Kidney (tissue), 14 donors: ENCODE results near the gene LPCAT3. TPM values are rescaled to one million over a fixed set of nuclear protein-coding genes. Genes with fewer than 3 reads are reported as not detected.
A peak's percentile ranks its signal among the peaks of the same experiment; 100 is the strongest.

ENCODE experiments used
- DNase-seq, 5 donors: peaks; one replicate each; pipeline ENCODE4 v3.0.0-alpha.2; 2013 to 2020
- FAIRE-seq: peaks from 2 replicates; lab custom pipeline; 2012; peaks lifted over from hg19 to GRCh38; lab: Jason Lieb, UNC
- H3K27ac ChIP-seq, 2 donors: one replicate each; pipeline ENCODE4 v1.7.0; 2013; ENCODE audit warnings: low read depth in 2 of 2, low read length in 2 of 2, inconsistent platforms in 1 of 2
- H3K27me3 ChIP-seq: one replicate; pipeline ENCODE4 v1.7.1; 2013; ENCODE audit warnings: low read length, inconsistent platforms; ENCODE audit not compliant: control insufficient read depth, insufficient read depth
- H3K36me3 ChIP-seq, 3 donors: one replicate each; pipeline versions ENCODE4 v1.7.0 to v1.7.1; 2013; ENCODE audit warnings: low read length in 3 of 3, control low read depth in 1 of 3, inconsistent platforms in 1 of 3; ENCODE audit not compliant: insufficient read depth in 3 of 3, control insufficient read depth in 2 of 3
- H3K4me1 ChIP-seq, 3 donors: one replicate each; pipeline versions ENCODE4 v1.7.0 to v1.7.1; 2013; ENCODE audit warnings: low read length in 3 of 3, inconsistent platforms in 1 of 3, low read depth in 1 of 3; ENCODE audit not compliant: control insufficient read depth in 2 of 3, insufficient read depth in 2 of 3
- H3K4me3 ChIP-seq, 3 donors: one replicate each; pipeline versions ENCODE4 v1.7.0 to v1.8.1; 2013; ENCODE audit warnings: low read length in 3 of 3, control low read depth in 1 of 3, inconsistent platforms in 1 of 3
- H3K9ac ChIP-seq, 3 donors: one replicate each; pipeline versions ENCODE4 v1.7.0 to v1.7.1; 2013; ENCODE audit warnings: low read length in 3 of 3, control low read depth in 1 of 3, inconsistent platforms in 1 of 3
- H3K9me3 ChIP-seq, 3 donors: one replicate each; pipeline versions ENCODE4 v1.7.0 to v1.7.1; 2013; ENCODE audit warnings: low read length in 3 of 3, control low read depth in 1 of 3, inconsistent platforms in 1 of 3; ENCODE audit not compliant: control insufficient read depth in 2 of 3, insufficient read depth in 1 of 3
- intact Hi-C: fragments of 100-400 bp; cut with DNase I; formaldehyde crosslinking; loops from one replicate; pipeline ENCODE4 v1.11.1; 2022
- polyA plus RNA-seq: library from polyadenylated mRNA; stranded (reverse); fragments of 350-450 nt; fragmentation: Illumina TruSeq; extraction: RNeasy Lipid Tissue Mini Kit (QIAGEN cat#74804); gene quantifications from one replicate; pipeline ENCODE4 v1.2.3, GENCODE V29; 2014; ENCODE audit warnings: low read depth, low replicate concordance; ENCODE audit not compliant: insufficient read depth
- total RNA-seq: library from RNA; stranded (reverse); fragmentation: NEBNext Ultra II Directional; extraction: Animal tissue kit (Norgen Biotek cat#: 25700); gene quantifications from one replicate; pipeline ENCODE4 v1.2.1, GENCODE V29; 2021
- TF ChIP-seq, protein P1 (sequence below): IDR thresholded peaks from 3 replicates; pipeline ENCODE4 v1.5.1; 2012; ENCODE audit warnings: mild to moderate bottlenecking, moderate library complexity, borderline replicate concordance; ENCODE audit not compliant: insufficient read depth; ENCODE audit errors: extremely low read depth
- donor health status: control.
- donor health status: control.
- donor health status: control.
- donor health status: control.
- donor health status: control.
- donor health status: DM: yes; HTN: yes; CAD: no.
- donor health status: Normal renal cell carcinoma (clear cell type).

LPCAT3 gene
- total and polyA plus RNA-seq, 2 donors from 2014 or later: 59.2 to 77.8 TPM

DNA sequence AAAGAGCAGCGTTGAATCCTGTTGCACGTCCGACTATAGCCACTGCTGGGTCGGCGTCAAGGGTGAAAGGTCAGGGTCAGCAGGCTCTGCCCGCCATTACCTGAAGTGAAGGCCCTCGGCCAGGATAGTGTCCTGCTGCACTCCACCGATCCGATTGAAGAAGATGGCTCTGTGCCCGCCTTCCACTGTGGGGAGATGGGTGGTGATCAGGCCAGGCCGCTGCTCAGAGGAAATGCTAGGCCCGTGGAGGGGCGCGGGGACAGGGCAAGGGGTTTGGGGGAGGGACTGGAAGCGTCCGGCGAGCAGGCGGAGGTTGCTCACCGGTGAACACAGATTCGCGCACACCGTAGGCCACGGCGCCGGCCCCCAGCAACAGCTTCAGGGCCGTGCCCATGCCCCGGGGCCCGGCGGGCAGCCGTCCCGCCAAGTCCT lies 48.2 kb downstream of the LPCAT3 start:
- Histone ChIP-seq H3K9me3 (no peaks in the 10 kb centered on the region), H3K4me3 (peak overlapping the region; percentile 80 to 98 (median 92)), H3K36me3 (peaks cover 10 to 55% (median 40%) of the 10 kb centered on the region in 3 donors), H3K9ac (peak overlapping the region; percentile 70 to 99 (median 86)), H3K27ac (peak overlapping the region; percentile 73 to 90), H3K4me1 (peaks cover 4 to 15% (median 6%) of the 10 kb centered on the region in 3 donors), H3K27me3 (no peaks in the 10 kb centered on the region)
- intact Hi-C loops: no loop called here
- TF ChIP-seq, protein P1, sequence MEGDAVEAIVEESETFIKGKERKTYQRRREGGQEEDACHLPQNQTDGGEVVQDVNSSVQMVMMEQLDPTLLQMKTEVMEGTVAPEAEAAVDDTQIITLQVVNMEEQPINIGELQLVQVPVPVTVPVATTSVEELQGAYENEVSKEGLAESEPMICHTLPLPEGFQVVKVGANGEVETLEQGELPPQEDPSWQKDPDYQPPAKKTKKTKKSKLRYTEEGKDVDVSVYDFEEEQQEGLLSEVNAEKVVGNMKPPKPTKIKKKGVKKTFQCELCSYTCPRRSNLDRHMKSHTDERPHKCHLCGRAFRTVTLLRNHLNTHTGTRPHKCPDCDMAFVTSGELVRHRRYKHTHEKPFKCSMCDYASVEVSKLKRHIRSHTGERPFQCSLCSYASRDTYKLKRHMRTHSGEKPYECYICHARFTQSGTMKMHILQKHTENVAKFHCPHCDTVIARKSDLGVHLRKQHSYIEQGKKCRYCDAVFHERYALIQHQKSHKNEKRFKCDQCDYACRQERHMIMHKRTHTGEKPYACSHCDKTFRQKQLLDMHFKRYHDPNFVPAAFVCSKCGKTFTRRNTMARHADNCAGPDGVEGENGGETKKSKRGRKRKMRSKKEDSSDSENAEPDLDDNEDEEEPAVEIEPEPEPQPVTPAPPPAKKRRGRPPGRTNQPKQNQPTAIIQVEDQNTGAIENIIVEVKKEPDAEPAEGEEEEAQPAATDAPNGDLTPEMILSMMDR: no peak
- DNase-seq (peak in 2 of 5 donors; percentile 34 to 89), FAIRE-seq (no peak)

- DNase-seq: no peak
- intact Hi-C loops: no loop called here
- Histone ChIP-seq H3K27me3 (no peaks in the 10 kb centered on the region), H3K4me3 (peak overlapping the region in 1 of 3 donors; percentile 98), H3K9ac (peak overlapping the region in 1 of 3 donors; percentile 76), H3K9me3 (no peaks in the 10 kb centered on the region), H3K27ac (no peak overlapping the region), H3K4me1 (peaks cover 4 to 18% (median 6%) of the 10 kb centered on the region in 3 donors), H3K36me3 (peaks cover 7 to 42% (median 27%) of the 10 kb centered on the region in 3 donors)
- TF ChIP-seq, protein P1: no peak
- no peak for FAIRE-seq
Measured at GRCh38 chr12:6968426-6968825, 49.9 kb downstream of the LPCAT3 start.

- no peak overlapping the region for H3K9ac ChIP-seq
- H3K27ac ChIP-seq: no peak overlapping the region
Measured at GRCh38 chr12:6967651-6968100, 50.6 kb downstream of the LPCAT3 start.

More at GRCh38 chr12:6967651-6968100, 50.6 kb downstream of the LPCAT3 start:
- Histone ChIP-seq H3K9me3 (no peaks in the 10 kb centered on the region), H3K27me3 (no peaks in the 10 kb centered on the region), H3K4me3 (no peak overlapping the region), H3K36me3 (peaks cover 7 to 42% (median 27%) of the 10 kb centered on the region in 3 donors), H3K4me1 (peaks cover 4 to 18% (median 6%) of the 10 kb centered on the region in 3 donors)
- intact Hi-C loops: no loop called here
- TF ChIP-seq, protein P1: no peak
- DNase-seq: no peak
- no peak for FAIRE-seq
